ENCODE results near the gene CTNNAL1. TPM values are rescaled to one million over a fixed set of nuclear protein-coding genes. Genes with fewer than 3 reads are reported as not detected.

CTNNAL1 gene
- total and polyA plus RNA-seq, 9 of the 15 experiments (the other 6 are each of a cell fraction or from before 2014, with no cell fraction given), result 23.2 to 78.0 (median 46.7) TPM

- BruUV-seq (replicated peaks), result no TSS peak
- CTCF ChIA-PET (ENCODE audit: low intra/inter-chr PET ratio), result no interaction called here
- Histone ChIP-seq H3K4me1 (replicated peaks in 1 of 2; ENCODE audit: control insufficient read depth in 2 of 2, insufficient read depth in 2 of 2, low read length in 2 of 2) (peaks cover 0 to 3% of the 10 kb centered on the region in 2 experiments; a peak in 1 of 5 replicates), H3K9ac (ENCODE audit: insufficient read depth in 1 of 2, low read depth in 2 of 2, low read length in 2 of 2) (no peak overlapping the region), H3K36me3 (ENCODE audit: control insufficient read depth, insufficient read depth, low read length) (peaks cover 86% of the 10 kb centered on the region), H4K20me1 (replicated peaks; ENCODE audit: control insufficient read depth, insufficient read depth, low read length) (no peaks in the 10 kb centered on the region), H3K9me3 (replicated peaks; ENCODE audit: control insufficient read depth, insufficient read depth, low read depth, low read length) (no peaks in the 10 kb centered on the region), H3K27me3 (ENCODE audit: control insufficient read depth in 2 of 2, insufficient read depth in 2 of 2, low read length in 2 of 2) (no peaks in the 10 kb centered on the region), H3K4me3 (no peak overlapping the region), H3K4me2 (ENCODE audit: insufficient read depth, low read length) (no peak overlapping the region), H3K27ac (ENCODE audit: extremely low read depth, low read depth, low read length) (no peak overlapping the region), H3K79me2 (ENCODE audit: control insufficient read depth, insufficient read depth, low read length) (no peaks in the 10 kb centered on the region), H3K9me1 (ENCODE audit: control insufficient read depth, insufficient read depth, low read length) (no peaks in the 10 kb centered on the region), H2AFZ (ENCODE audit: low read depth, low read length) (no peak overlapping the region)
- DNase-seq (ENCODE audit: extremely low read depth in 1 of 4, low spot score in 3 of 4) (no peak), FAIRE-seq (no peak), ATAC-seq (no peak)
- intact Hi-C loops (cut with micrococcal nuclease), result no loop called here
- 93% methylated on average over 4 of the region's 4 CpGs for WGBS (ENCODE audit: insufficient coverage, low coverage, missing lambda C conversion rate)
- POLR2A ChIA-PET, result interaction anchor here (0.9 to 1.4 kb wide), 3 partner anchors 9 to 137 kb away, joined by 3 to 5 read pairs (median 5); no protein-coding TSS in a partner anchor
- TF ChIP-seq E2F6 (IDR thresholded peaks at IDR 0.05; ENCODE audit: borderline replicate concordance in 1 of 2, extremely low read depth in 1 of 2, insufficient read depth in 1 of 2, insufficient read length in 1 of 2, low read depth in 1 of 2, low read length in 1 of 2, poor library complexity in 1 of 2, severe bottlenecking in 1 of 2), result no peak
- TF ChIP-seq ZNF592 (IDR thresholded peaks at IDR 0.05), result no peak
- no peak for TF ChIP-seq GTF2F1 (IDR thresholded peaks at IDR 0.05; ENCODE audit: low read depth, low read length)
- TF ChIP-seq PHTF2 (CRISPR knock-in tag; IDR thresholded peaks at IDR 0.05), result no peak
- TF ChIP-seq RREB1 (CRISPR knock-in tag; IDR thresholded peaks at IDR 0.05), result no peak
- in situ Hi-C loops (cut with MboI), result no loop called here
Measured at GRCh38 chr9:109043578-109043977, 30.3 kb upstream of the CTNNAL1 start.
